SK-N-SH (cell line): ENCODE measurements around the gene ME3.

ENCODE experiments used
- CTCF ChIP-seq: fragments of 200-600 bp; sonication (generic); IDR thresholded peaks from 2 replicates; pipeline ENCODE4 v1.6.1; 2017; ENCODE audit warnings: antibody characterized with exemption, mild to moderate bottlenecking, moderate library complexity
- IRF3 ChIP-seq: fragments of 150-350 bp; IDR thresholded peaks from 2 replicates; pipeline ENCODE4 v1.6.1; 2016; ENCODE audit warnings: mild to moderate bottlenecking, low read depth, low read length
- POLR2AphosphoS5 ChIP-seq: IDR thresholded peaks from 2 replicates; pipeline ENCODE4 v1.6.1; 2012; ENCODE audit warnings: low read depth, low read length
- YY1 ChIP-seq: IDR thresholded peaks from 2 replicates; pipeline ENCODE4 v1.4.0; 2012; ENCODE audit warnings: low read depth, mild to moderate bottlenecking

GRCh38 chr11:86664930-86665329 is 7.5 kb downstream of the ME3 start:
- TF ChIP-seq CTCF, result no peak
- no peak for TF ChIP-seq IRF3
- no peak for TF ChIP-seq POLR2AphosphoS5
- no peak for TF ChIP-seq YY1
